ENCODE data around the gene IQSEC3. TPM values are rescaled to one million over a fixed set of nuclear protein-coding genes. Genes with fewer than 3 reads are reported as not detected.
"Not testable (repeated sequence)": the region's sequence is repeated elsewhere in the genome, so short reads cannot be mapped to it uniquely, and the experiment has no call there.

IQSEC3 gene
- total RNA-seq, 1 donor = 0.21 TPM

DNA sequence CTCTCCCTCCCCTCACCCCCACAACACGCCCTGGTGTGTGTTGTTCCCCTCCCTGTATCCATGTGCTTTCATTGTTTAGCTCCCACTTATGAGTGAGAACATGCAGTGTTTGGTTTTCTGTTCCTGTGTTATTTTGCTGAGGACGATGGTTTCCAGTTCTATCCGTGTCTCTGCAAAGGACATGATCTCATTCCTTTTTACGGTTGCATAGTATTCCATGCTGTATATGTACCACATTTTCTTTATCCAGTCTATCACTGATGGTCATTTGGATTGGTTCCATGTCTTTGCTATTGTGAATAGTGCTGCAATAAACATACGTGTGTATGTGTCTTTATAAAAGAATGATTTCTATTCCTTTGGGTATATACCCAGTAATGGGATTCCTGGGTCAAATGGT lies 20.0 kb upstream of the IQSEC3 start:
- H3K4me3 ChIP-seq (ENCODE audit: low read length); H3K27me3 ChIP-seq (ENCODE audit: insufficient read depth, low read length); H3K4me1 ChIP-seq (ENCODE audit: insufficient read depth, low read length); H3K9me3 ChIP-seq (ENCODE audit: low read depth, low read length): not testable (repeated sequence)

DNA sequence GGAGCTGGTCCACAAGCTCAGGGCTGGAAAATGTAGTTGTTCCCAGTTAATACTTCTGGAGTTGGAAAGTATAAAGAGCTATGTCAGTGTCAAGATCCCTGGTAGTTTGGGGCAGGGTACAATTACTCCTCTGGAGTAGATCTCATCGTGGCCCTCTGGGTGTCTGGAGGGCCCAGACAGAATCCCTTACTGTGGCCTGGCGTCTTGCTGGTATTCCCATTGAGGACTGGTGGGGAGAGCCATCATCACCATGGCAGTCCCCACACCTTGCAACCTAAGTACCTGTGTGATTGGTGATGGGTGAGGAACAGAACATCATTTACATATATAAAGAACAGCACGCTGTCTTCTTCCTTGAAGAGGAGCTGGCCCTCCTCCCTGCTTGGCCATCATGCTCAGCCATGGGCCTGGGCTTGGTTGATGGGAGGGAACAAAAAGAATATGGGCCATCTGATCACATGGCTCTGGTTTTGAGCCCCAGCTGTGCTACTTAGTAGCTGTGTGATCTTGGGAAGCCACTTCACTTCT lies 18.8 kb upstream of the IQSEC3 start:
- H3K4me1 ChIP-seq (ENCODE audit: insufficient read depth, low read length); H3K9me3 ChIP-seq (ENCODE audit: low read depth, low read length); H3K27me3 ChIP-seq (ENCODE audit: insufficient read depth, low read length); H3K4me3 ChIP-seq (ENCODE audit: low read length): not testable (repeated sequence)

- H3K4me1 ChIP-seq (ENCODE audit: insufficient read depth, low read length); H3K27me3 ChIP-seq (ENCODE audit: insufficient read depth, low read length): not testable (repeated sequence)
Observed at GRCh38 chr12:49149-49548, 17.4 kb upstream of the IQSEC3 start.

GRCh38 chr12:51087-51486 lies 15.5 kb upstream of the IQSEC3 start:
- not testable (repeated sequence) for H3K27me3 ChIP-seq (ENCODE audit: insufficient read depth, low read length); H3K9me3 ChIP-seq (ENCODE audit: low read depth, low read length); H3K4me3 ChIP-seq (ENCODE audit: low read length); H3K4me1 ChIP-seq (ENCODE audit: insufficient read depth, low read length)

More at GRCh38 chr12:49149-49548, 17.4 kb upstream of the IQSEC3 start:
- not testable (repeated sequence) for H3K4me3 ChIP-seq (ENCODE audit: low read length); H3K9me3 ChIP-seq (ENCODE audit: low read depth, low read length)

DNA sequence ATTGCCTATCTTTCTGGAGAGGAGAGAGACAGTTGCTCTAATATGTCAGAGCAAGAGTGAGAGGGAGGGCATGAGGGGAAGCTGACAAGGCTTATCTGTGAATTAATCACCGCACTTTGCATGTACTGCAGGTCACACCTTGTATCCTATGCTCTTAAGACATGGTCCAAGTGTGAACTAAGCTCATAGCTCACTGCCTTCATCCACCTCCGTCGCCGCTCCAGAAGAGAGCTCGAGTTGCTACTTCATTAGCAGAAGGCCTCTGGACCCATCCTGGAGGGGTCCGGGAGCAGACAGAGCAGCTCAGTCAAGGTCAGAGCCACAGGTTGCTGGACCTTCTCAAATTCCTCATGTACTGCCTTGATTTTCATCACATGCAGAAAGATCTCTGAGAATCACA lies 14.6 kb upstream of the IQSEC3 start:
- H3K9me3 ChIP-seq (ENCODE audit: low read depth, low read length); H3K27me3 ChIP-seq (ENCODE audit: insufficient read depth, low read length); H3K4me3 ChIP-seq (ENCODE audit: low read length); H3K4me1 ChIP-seq (ENCODE audit: insufficient read depth, low read length): not testable (repeated sequence)

DNA sequence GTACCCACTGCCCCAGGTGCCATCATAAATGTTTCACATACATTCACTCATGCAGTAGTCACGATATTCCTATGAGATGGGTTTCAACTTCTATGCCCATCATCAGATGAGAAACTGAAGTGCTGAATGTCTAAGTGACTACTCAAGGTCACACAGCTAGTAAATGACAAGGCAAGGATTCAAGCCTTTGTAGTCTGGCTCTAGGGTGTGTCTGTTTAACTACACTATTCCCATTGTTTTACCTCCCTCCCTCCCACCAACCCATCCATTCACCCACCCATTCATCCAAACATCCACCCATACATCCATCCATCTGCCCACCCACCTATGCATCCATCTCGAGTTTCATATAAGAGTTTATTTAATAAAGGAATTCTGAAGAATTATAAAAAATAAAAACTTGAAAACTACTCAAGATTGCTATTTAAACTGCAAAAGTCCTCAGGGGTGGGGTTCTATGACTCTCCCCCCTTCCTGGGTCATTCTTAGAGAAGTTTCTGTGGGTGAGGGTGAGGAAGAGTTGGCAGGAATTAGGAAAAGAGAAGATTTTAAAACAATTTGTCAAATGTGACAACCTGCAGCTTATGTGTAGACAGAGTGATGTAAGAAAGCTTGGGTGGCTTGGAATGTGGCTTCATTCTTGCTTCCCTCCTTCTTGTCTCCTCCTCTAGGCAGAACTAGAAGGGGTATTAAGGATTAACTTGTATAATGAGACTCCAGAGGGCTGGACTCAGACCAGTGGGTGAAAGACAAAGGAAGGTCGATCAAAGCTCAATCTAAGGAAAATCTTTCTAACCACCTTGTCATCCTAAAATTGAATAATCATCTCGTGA lies 13.4 kb upstream of the IQSEC3 start:
- H3K9me3 ChIP-seq (ENCODE audit: low read depth, low read length); H3K4me1 ChIP-seq (ENCODE audit: insufficient read depth, low read length); H3K4me3 ChIP-seq (ENCODE audit: low read length): not testable (repeated sequence)
- H3K27me3 ChIP-seq (ENCODE audit: insufficient read depth, low read length) = peaks cover 18% of the 10 kb centered on the region

- H3K4me1 ChIP-seq (ENCODE audit: insufficient read depth, low read length) = no peaks in the 10 kb centered on the region
Observed at GRCh38 chr12:53735-54730, 12.5 kb upstream of the IQSEC3 start.

GRCh38 chr12:54750-55535 lies 11.6 kb upstream of the IQSEC3 start:
- Histone ChIP-seq H3K9me3 (ENCODE audit: low read depth, low read length) (no peaks in the 10 kb centered on the region), H3K4me1 (ENCODE audit: insufficient read depth, low read length) (no peaks in the 10 kb centered on the region), H3K27me3 (ENCODE audit: insufficient read depth, low read length) (peaks cover 34% of the 10 kb centered on the region), H3K4me3 (ENCODE audit: low read length) (no peak overlapping the region)

More at GRCh38 chr12:53735-54730, 12.5 kb upstream of the IQSEC3 start:
- Histone ChIP-seq H3K9me3 (ENCODE audit: low read depth, low read length) (no peaks in the 10 kb centered on the region), H3K27me3 (ENCODE audit: insufficient read depth, low read length) (peaks cover 27% of the 10 kb centered on the region), H3K4me3 (ENCODE audit: low read length) (no peak overlapping the region)

DNA sequence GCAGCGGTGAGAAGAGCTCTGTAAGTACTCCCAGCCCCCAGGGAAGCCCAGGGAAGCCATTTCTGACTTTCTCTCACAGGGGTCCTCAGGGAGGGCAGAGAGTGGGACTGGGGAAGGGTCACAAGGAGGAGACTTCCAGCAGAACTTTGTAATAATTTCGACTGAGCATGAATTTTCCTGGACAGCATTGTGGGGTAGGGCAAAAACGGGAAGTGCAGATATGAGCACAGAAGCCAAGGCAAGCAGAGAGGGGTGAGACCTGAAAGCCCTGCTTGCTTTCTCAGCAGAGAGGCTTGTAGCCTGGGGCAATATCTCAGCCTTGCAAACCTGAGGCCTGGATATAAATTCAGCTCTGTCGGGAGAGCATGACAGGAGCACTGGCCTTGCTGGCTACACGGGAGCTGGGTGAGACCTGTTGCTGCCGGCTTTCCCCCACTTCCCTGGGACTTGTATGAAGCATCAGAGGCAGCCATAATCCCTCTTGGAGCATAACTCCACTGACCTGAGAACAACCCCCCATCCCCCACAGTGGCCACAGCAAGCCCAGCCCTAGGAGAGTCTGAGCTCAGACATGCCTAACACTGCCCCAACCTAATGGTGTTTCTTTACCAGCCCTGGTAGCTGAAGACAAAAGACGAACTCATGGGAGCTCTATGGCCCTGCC lies 9.8 kb upstream of the IQSEC3 start:
- Histone ChIP-seq H3K4me3 (ENCODE audit: low read length) (no peak overlapping the region), H3K4me1 (ENCODE audit: insufficient read depth, low read length) (no peaks in the 10 kb centered on the region), H3K9me3 (ENCODE audit: low read depth, low read length) (no peaks in the 10 kb centered on the region), H3K27me3 (ENCODE audit: insufficient read depth, low read length) (peaks cover 38% of the 10 kb centered on the region)

- Histone ChIP-seq H3K27me3 (ENCODE audit: insufficient read depth, low read length) (peaks cover 35% of the 10 kb centered on the region), H3K4me1 (ENCODE audit: insufficient read depth, low read length) (no peaks in the 10 kb centered on the region), H3K9me3 (ENCODE audit: low read depth, low read length) (no peaks in the 10 kb centered on the region), H3K4me3 (ENCODE audit: low read length) (no peak overlapping the region)
Observed at GRCh38 chr12:57539-57938, 9.0 kb upstream of the IQSEC3 start.

- Histone ChIP-seq H3K9me3 (ENCODE audit: low read depth, low read length) (no peaks in the 10 kb centered on the region), H3K27me3 (ENCODE audit: insufficient read depth, low read length) (peaks cover 33% of the 10 kb centered on the region), H3K4me3 (ENCODE audit: low read length) (no peak overlapping the region), H3K4me1 (ENCODE audit: insufficient read depth, low read length) (no peaks in the 10 kb centered on the region)
Observed at GRCh38 chr12:58832-59231, 7.7 kb upstream of the IQSEC3 start.

DNA sequence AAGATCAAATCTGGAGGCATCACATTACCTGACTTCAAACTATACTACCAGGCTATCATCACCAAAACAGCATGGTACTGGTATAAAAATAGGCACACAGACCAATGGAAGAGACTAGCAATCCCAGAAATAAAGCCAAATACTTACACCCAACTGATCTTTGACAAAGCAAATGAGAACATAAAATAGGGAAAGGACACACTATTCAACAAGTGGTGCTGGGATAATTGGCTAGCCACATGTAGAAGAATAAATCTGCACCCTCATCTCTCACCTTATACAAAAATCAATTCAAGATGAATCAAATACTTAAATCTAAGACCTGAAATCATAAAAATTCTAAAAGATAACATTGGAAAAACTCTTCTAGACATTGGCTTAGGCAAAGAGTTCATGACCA lies 4.7 kb upstream of the IQSEC3 start:
- not testable (repeated sequence) for H3K4me3 ChIP-seq (ENCODE audit: low read length); H3K4me1 ChIP-seq (ENCODE audit: insufficient read depth, low read length); H3K9me3 ChIP-seq (ENCODE audit: low read depth, low read length)
- peaks cover 32% of the 10 kb centered on the region for H3K27me3 ChIP-seq (ENCODE audit: insufficient read depth, low read length)

- not testable (repeated sequence) for H3K4me3 ChIP-seq (ENCODE audit: low read length); H3K9me3 ChIP-seq (ENCODE audit: low read depth, low read length); H3K4me1 ChIP-seq (ENCODE audit: insufficient read depth, low read length); H3K27me3 ChIP-seq (ENCODE audit: insufficient read depth, low read length)
Observed at GRCh38 chr12:65491-66063, 990 bp upstream of the IQSEC3 start.

Measured in mononuclear cell (primary cell).